K562 (cell line): Measurements from ENCODE around the gene LRIF1. TPM values are rescaled to one million over a fixed set of nuclear protein-coding genes. Genes with fewer than 3 reads are reported as not detected.

Experiments used
- EP300 ChIP-seq: IDR thresholded peaks from 2 replicates; pipeline ENCODE4 v1.6.1; 2012; ENCODE audit warnings: low read length, improper control_type of control experiment
- FOXJ2 ChIP-seq: fragments of 200-800 bp; sonication (Bioruptor generic); IDR thresholded peaks from 2 replicates; pipeline ENCODE4 v1.6.1; 2016; ENCODE audit warnings: missing genetic modification characterization, missing compliant biosample characterization
- JUN ChIP-seq, 2 experiments: sonication (generic) in 1 of 2; formaldehyde crosslinking in 1 of 2; IDR thresholded peaks; 2 replicates each; pipeline versions ENCODE4 v1.6.1 to v1.8.0; 2012 to 2022; ENCODE audit warnings: borderline replicate concordance in 2 of 2, mild to moderate bottlenecking in 2 of 2, improper control_type of control experiment in 1 of 2, low read depth in 1 of 2, low read length in 1 of 2, missing genetic modification reagents in 1 of 2
- POLR2B ChIP-seq: fragments of 450-650 bp; IDR thresholded peaks from 2 replicates; pipeline ENCODE4 v1.6.1; 2018; ENCODE audit warnings: low read depth; ENCODE audit not compliant: partially characterized antibody
- RAD21 ChIP-seq, 2 experiments: fragments of 250-450 bp in 1 of 2; fragments of 450-650 bp in 1 of 2; sonication (Bioruptor Pico) in 1 of 2; formaldehyde crosslinking in 1 of 2; IDR thresholded peaks in 1 of 2; conservative IDR thresholded peaks in 1 of 2; 2 replicates each; pipeline versions ENCODE4 v1.4.0 to v1.8.0; 2020 to 2022; ENCODE audit warnings: mild to moderate bottlenecking in 2 of 2, moderate library complexity in 1 of 2
- RNF219 ChIP-seq: fragments of 250-450 bp; sonication (Bioruptor Pico); IDR thresholded peaks from 2 replicates; pipeline ENCODE4 v1.5.0; 2022; ENCODE audit warnings: mild to moderate bottlenecking
- SAFB2 ChIP-seq: fragments of 200-400 bp; formaldehyde crosslinking; IDR thresholded peaks from 2 replicates; pipeline ENCODE4 v1.6.1; 2018; ENCODE audit warnings: borderline replicate concordance, low read length, low read depth, moderate library complexity; ENCODE audit not compliant: severe bottlenecking
- VEZF1 ChIP-seq: fragments of 200-800 bp; sonication (Bioruptor generic); IDR thresholded peaks from 2 replicates; pipeline ENCODE4 v1.6.1; 2017; ENCODE audit warnings: missing genetic modification characterization, missing compliant biosample characterization
- ZNF551 ChIP-seq: fragments of 250-450 bp; sonication (Bioruptor Pico); IDR thresholded peaks from 2 replicates; pipeline ENCODE4 v1.5.0; 2021; ENCODE audit warnings: mild to moderate bottlenecking, moderate library complexity
- polyA plus RNA-seq, 8 experiments: library from polyadenylated mRNA; depleted of rRNA in 4 of 8; stranded (reverse) in 5 of 8; unstranded in 3 of 8; fragments of >200 nt; fragmentation: Nextera tagmentation in 2 of 8; fragmentation: Illumina TruSeq in 1 of 8; extraction: Ambion mirVana in 2 of 8; extraction: Trizol in 1 of 8; gene quantifications; 2 replicates each; pipeline versions ENCODE4 v1.2.1 to v1.2.3, GENCODE V29; 2011 to 2014; ENCODE audit warnings: inconsistent platforms in 1 of 8, missing spikeins in 1 of 8
- total RNA-seq, 7 experiments: library from RNA; depleted of rRNA in 6 of 7; stranded (reverse); fragments of >200 nt in 6 of 7; fragmentation: Illumina TruSeq in 2 of 7; extraction: Trizol in 2 of 7; gene quantifications; 2 replicates each; pipeline versions ENCODE4 v1.2.1 to v1.2.3, GENCODE V29; 2011 to 2021; ENCODE audit warnings: low replicate concordance in 1 of 7
- TF ChIP-seq, protein P1 (sequence below): sonication (generic); formaldehyde crosslinking; IDR thresholded peaks from 2 replicates; pipeline ENCODE4 v1.8.1; 2023; ENCODE audit warnings: mild to moderate bottlenecking, missing genetic modification reagents, moderate library complexity
- TF ChIP-seq, protein P2 (sequence below): fragments of 250-450 bp; sonication (Bioruptor Pico); IDR thresholded peaks from 2 replicates; pipeline ENCODE4 v1.5.0; 2021; ENCODE audit warnings: mild to moderate bottlenecking, moderate library complexity
- TF ChIP-seq, protein P3 (sequence below): fragments of 250-450 bp; sonication (Bioruptor Pico); IDR thresholded peaks from 2 replicates; pipeline ENCODE4 v1.4.0; 2020; ENCODE audit warnings: mild to moderate bottlenecking

LRIF1 gene
- total and polyA plus RNA-seq, 9 of the 15 experiments (the other 6 are each of a cell fraction or from before 2014, with no cell fraction given) = 35.6 to 88.8 (median 74.1) TPM

DNA sequence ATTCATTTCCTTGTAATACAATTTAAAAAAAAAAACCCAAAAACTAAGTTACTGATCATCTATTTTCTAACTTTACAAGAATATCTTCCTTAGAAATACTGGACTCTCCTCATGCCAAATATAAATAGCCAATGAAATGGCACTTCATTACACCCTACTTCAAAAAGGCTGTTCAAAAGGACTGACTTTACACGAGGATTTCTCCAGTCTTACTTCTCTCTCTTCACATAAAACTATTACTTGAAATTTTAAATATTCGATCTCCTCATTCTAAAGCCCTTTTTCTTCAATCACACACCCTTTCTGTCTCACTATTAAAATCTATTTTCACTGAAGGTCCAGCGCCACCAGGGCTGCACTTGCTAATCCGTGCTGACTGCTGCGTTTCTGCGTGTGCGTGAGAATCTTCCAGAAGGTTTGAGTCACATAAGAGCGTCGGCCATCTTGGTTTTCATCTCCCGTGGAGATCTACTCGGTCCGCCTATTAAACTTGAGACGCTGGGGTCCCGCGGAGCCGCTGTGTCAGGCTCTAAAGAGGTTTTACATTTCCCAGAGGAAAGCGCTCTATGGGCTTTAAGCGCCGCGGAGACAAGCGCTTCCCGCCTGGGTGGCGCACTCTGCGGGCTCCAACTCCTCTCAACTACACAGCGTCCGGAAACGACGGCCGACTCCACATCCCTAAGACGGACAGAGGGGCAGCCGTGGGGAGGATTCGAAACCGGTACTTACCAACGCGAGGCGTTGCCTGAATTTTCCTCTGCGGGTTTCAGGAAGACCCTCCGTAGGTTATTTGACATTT is 631 bp downstream of the LRIF1 start (continued):
- TF ChIP-seq, protein P1, sequence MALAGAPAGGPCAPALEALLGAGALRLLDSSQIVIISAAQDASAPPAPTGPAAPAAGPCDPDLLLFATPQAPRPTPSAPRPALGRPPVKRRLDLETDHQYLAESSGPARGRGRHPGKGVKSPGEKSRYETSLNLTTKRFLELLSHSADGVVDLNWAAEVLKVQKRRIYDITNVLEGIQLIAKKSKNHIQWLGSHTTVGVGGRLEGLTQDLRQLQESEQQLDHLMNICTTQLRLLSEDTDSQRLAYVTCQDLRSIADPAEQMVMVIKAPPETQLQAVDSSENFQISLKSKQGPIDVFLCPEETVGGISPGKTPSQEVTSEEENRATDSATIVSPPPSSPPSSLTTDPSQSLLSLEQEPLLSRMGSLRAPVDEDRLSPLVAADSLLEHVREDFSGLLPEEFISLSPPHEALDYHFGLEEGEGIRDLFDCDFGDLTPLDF (CRISPR knock-in tag) = peak; percentile 68
- TF ChIP-seq RAD21 (CRISPR knock-in tag; conservative IDR thresholded peaks at IDR 0.05 in 1 of 2, IDR thresholded peaks at IDR 0.05 in 1 of 2) = peak in 1 of 2 experiments; percentile 4; a peak in 1 of 4 replicates
- no peak for TF ChIP-seq POLR2B
- no peak for TF ChIP-seq ZNF551 (CRISPR knock-in tag)
- TF ChIP-seq SAFB2 = no peak
- TF ChIP-seq, protein P2, sequence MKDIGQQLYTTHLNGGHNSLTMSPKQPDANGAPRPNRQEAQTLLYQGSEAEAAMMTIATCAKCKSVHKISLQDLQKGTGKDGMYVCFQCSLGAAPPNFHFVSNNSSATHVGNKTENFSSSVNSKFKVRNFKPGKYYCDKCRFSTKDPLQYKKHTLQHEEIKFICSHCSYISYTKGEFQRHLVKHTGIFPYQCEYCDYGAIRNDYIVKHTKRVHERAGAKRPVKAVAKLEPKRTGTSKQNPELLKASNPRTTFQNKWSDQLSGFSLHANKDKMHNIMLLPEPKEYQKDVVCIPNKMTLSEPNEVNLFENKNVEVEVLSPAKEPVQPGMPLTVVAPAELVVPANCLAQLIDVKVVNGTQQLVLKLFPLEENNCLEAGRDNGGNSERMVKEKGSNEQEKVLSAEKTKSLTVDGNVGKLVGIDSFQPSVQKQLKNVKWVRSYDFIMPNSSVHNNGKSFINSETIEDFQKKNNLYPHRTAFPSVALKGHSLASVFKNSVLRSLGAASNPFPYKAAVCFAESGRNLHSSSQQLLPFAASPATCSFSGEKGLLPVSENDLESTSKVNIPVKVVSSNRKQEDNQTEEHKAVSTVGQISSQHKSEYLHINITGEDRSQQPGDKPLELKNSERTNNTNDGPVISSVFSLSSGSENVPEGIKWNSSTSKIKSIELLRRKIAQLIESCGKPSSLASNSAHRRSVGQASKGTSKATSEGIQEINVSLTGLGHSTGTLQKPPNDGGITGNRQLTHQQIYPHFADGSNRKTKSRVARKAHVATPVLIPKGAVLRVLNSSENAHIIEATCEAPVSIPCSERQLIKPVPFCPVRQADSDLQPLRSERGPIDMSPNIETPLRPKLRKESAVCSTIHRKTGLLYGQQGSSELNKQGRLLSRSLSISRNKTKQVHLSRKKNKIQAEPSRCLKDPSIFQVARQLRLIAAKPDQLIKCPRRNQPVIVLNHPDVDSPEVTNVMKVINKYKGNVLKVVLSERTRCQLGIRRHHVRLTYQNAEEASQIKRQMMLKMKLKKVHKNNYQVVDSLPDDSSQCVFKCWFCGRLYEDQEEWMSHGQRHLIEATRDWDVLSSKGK = no peak
- TF ChIP-seq, protein P3, sequence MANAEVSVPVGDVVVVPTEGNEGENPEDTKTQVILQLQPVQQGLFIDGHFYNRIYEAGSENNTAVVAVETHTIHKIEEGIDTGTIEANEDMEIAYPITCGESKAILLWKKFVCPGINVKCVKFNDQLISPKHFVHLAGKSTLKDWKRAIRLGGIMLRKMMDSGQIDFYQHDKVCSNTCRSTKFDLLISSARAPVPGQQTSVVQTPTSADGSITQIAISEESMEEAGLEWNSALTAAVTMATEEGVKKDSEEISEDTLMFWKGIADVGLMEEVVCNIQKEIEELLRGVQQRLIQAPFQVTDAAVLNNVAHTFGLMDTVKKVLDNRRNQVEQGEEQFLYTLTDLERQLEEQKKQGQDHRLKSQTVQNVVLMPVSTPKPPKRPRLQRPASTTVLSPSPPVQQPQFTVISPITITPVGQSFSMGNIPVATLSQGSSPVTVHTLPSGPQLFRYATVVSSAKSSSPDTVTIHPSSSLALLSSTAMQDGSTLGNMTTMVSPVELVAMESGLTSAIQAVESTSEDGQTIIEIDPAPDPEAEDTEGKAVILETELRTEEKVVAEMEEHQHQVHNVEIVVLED (CRISPR knock-in tag) = peak; percentile 67
- no peak for TF ChIP-seq RNF219 (CRISPR knock-in tag)
- 0 out of 2 replicates have a peak, but pooled peaks have one; percentile 13 for TF ChIP-seq JUN (IDR thresholded peaks at IDR 0.05; ENCODE audit: borderline replicate concordance, low read depth, low read length)
- TF ChIP-seq JUN (CRISPR knock-in tag; IDR thresholded peaks at IDR 0.05; ENCODE audit: borderline replicate concordance) = 0 out of 2 replicates have a peak, but pooled peaks have one; percentile 64
- peak; percentile 68; the same call in 1 of the 2 replicates for TF ChIP-seq FOXJ2 (tag)
- TF ChIP-seq EP300 = 0 out of 2 replicates have a peak, but pooled peaks have one; percentile 1
- TF ChIP-seq VEZF1 (CRISPR knock-in tag) = 0 out of 2 replicates have a peak, but pooled peaks have one; percentile 12
